ENCODE data around the gene PRR5L. TPM values are rescaled to one million over a fixed set of nuclear protein-coding genes. Genes with fewer than 3 reads are reported as not detected.
A peak's percentile ranks its signal among the peaks of the same experiment; 100 is the strongest.

PRR5L gene
- total and polyA plus RNA-seq, 4 experiments from 2014 or later: 10.1 to 62.7 (median 39.7) TPM

GRCh38 chr11:36361901-36362391, 65.9 kb downstream of the PRR5L start:
- no peaks in the 10 kb centered on the region for H3K36me3 Mint-ChIP-seq
- intact Hi-C loops (cut with micrococcal nuclease): loop anchor here (5.0 kb wide), 1 partner anchor 60 kb away; no protein-coding TSS in a partner anchor
- no peaks in the 10 kb centered on the region for H3K27me3 Mint-ChIP-seq
- peak overlapping the region; percentile 75 to 92 (median 84) for H3K4me3 Mint-ChIP-seq
- H3K27ac Mint-ChIP-seq: peak overlapping the region; percentile 72 to 87 (median 81)
- Histone ChIP-seq H3K4me1 (ENCODE audit: insufficient read depth, low read length) (peaks cover 73% of the 10 kb centered on the region), H3K27ac (ENCODE audit: low read depth, low read length) (no peak overlapping the region), H3K9me3 (ENCODE audit: control insufficient read depth in 1 of 2, low read length in 2 of 2) (no peaks in the 10 kb centered on the region), H3K27me3 (ENCODE audit: insufficient read depth, low read length) (no peaks in the 10 kb centered on the region), H3K36me3 (ENCODE audit: insufficient read depth, low read length) (no peaks in the 10 kb centered on the region), H3K4me3 (ENCODE audit: low read length in 2 of 2) (no peak overlapping the region)
- ChIA-PET POLR2A (ENCODE audit: partially characterized antibody) (interaction anchor here (2.5 kb wide), 1 partner anchor 14 kb away, joined by 53 read pairs; no protein-coding TSS in a partner anchor), CTCF (ENCODE audit: partially characterized antibody) (no interaction called here)
- DNase-seq: no peak
- peaks cover 39 to 79% (median 63%) of the 10 kb centered on the region in 4 donors for H3K4me1 Mint-ChIP-seq
- H3K9me3 Mint-ChIP-seq: no peaks in the 10 kb centered on the region

DNA sequence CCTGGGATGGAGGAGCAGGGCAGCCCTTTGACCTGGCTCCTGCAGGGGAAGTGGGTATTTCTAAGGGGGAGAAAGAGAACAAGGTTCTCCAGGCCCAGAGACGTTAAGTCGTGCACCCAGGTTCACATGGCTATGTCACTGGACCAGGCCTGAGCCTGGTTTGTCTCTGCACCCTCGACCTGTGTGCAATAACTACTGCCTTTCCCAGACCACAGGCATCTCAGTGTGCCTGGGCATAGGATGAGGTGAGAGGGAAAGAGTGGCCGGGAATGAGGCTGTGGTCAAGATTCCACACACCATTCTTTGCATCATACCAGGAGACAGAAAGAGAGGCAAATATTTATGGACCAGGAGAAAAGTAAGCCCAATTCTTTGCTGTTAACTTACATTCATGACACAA, 66.8 kb downstream of the PRR5L start:
- intact Hi-C loops (cut with micrococcal nuclease): loop anchor here (5.0 kb wide), 1 partner anchor 59 kb away; no protein-coding TSS in a partner anchor
- Mint-ChIP-seq H3K9me3 (no peaks in the 10 kb centered on the region), H3K4me3 (peak overlapping the region; percentile 13 to 92 (median 61)), H3K27me3 (no peaks in the 10 kb centered on the region), H3K4me1 (peaks cover 37 to 69% (median 54%) of the 10 kb centered on the region in 4 donors), H3K36me3 (no peaks in the 10 kb centered on the region), H3K27ac (peak overlapping the region in 5 of 7 donors; percentile 28 to 87 (median 65))
- Histone ChIP-seq H3K9me3 (ENCODE audit: control insufficient read depth in 1 of 2, low read length in 2 of 2) (no peaks in the 10 kb centered on the region), H3K4me3 (ENCODE audit: low read length in 2 of 2) (no peak overlapping the region), H3K27me3 (ENCODE audit: insufficient read depth, low read length) (no peaks in the 10 kb centered on the region), H3K27ac (ENCODE audit: low read depth, low read length) (no peak overlapping the region), H3K4me1 (ENCODE audit: insufficient read depth, low read length) (peaks cover 64% of the 10 kb centered on the region), H3K36me3 (ENCODE audit: insufficient read depth, low read length) (no peaks in the 10 kb centered on the region)
- CTCF ChIA-PET (ENCODE audit: partially characterized antibody): interaction anchor here (0.7 to 3.8 kb wide), 7 partner anchors 9 to 130 kb away, joined by 3 to 45 read pairs (median 5); no protein-coding TSS in a partner anchor
- DNase-seq: no peak
- POLR2A ChIA-PET (ENCODE audit: partially characterized antibody): interaction anchor here (0.8 to 4.2 kb wide), 5 partner anchors 10 to 90 kb away, joined by 3 to 40 read pairs (median 4); no protein-coding TSS in a partner anchor

GRCh38 chr11:36363361-36364268, 67.5 kb downstream of the PRR5L start:
- H3K27ac Mint-ChIP-seq: peak overlapping the region in 6 of 7 donors; percentile 28 to 87 (median 62)
- no peaks in the 10 kb centered on the region for H3K36me3 Mint-ChIP-seq
- POLR2A ChIA-PET (ENCODE audit: partially characterized antibody): interaction anchor here (0.8 to 4.2 kb wide), 6 partner anchors 11 to 89 kb away, joined by 3 to 40 read pairs (median 4); no protein-coding TSS in a partner anchor

GRCh38 chr11:36364551-36365325, 68.7 kb downstream of the PRR5L start:
- H3K9me3 ChIP-seq (ENCODE audit: control insufficient read depth in 1 of 2, low read length in 2 of 2): no peaks in the 10 kb centered on the region
- ChIA-PET CTCF (ENCODE audit: partially characterized antibody) (interaction anchor here (1.1 to 3.8 kb wide), 6 partner anchors 8 to 146 kb away, joined by 3 to 45 read pairs (median 6); partner anchors contain the start of gene TRAF6), POLR2A (ENCODE audit: partially characterized antibody) (interaction anchor here (0.8 to 4.2 kb wide), 3 partner anchors 12 to 30 kb away, joined by 3 to 40 read pairs (median 3); no protein-coding TSS in a partner anchor)
- H3K9me3 Mint-ChIP-seq: peaks cover 0 to 2% (median 0%) of the 10 kb centered on the region in 8 donors
- no peaks in the 10 kb centered on the region for H3K36me3 Mint-ChIP-seq
- intact Hi-C loops (cut with micrococcal nuclease): loop anchor here (1.0 to 5.0 kb wide), 2 partner anchors 13 to 58 kb away; no protein-coding TSS in a partner anchor
- peak overlapping the region in 5 of 7 donors; percentile 1 to 43 (median 16) for H3K27ac Mint-ChIP-seq
- H3K27me3 ChIP-seq (ENCODE audit: insufficient read depth, low read length): no peaks in the 10 kb centered on the region
- H3K4me3 ChIP-seq (ENCODE audit: low read length in 2 of 2): no peak overlapping the region
- H3K4me3 Mint-ChIP-seq: peak overlapping the region in 2 of 8 donors; percentile 6 to 41
- H3K27ac ChIP-seq (ENCODE audit: low read depth, low read length): no peak overlapping the region
- H3K4me1 Mint-ChIP-seq: peaks cover 31 to 51% (median 44%) of the 10 kb centered on the region in 4 donors
- no peaks in the 10 kb centered on the region for H3K36me3 ChIP-seq (ENCODE audit: insufficient read depth, low read length)
- no peak for DNase-seq
- H3K4me1 ChIP-seq (ENCODE audit: insufficient read depth, low read length): peaks cover 47% of the 10 kb centered on the region
- no peaks in the 10 kb centered on the region for H3K27me3 Mint-ChIP-seq

More at GRCh38 chr11:36363361-36364268, 67.5 kb downstream of the PRR5L start:
- CTCF ChIA-PET (ENCODE audit: partially characterized antibody): interaction anchor here (0.7 to 3.8 kb wide), 8 partner anchors 9 to 129 kb away, joined by 3 to 45 read pairs (median 4); no protein-coding TSS in a partner anchor
- no peak overlapping the region for H3K27ac ChIP-seq (ENCODE audit: low read depth, low read length)
- intact Hi-C loops (cut with micrococcal nuclease): loop anchor here (1.0 to 5.0 kb wide), 2 partner anchors 14 to 59 kb away; no protein-coding TSS in a partner anchor
- H3K27me3 ChIP-seq (ENCODE audit: insufficient read depth, low read length): no peaks in the 10 kb centered on the region
- peaks cover 57% of the 10 kb centered on the region for H3K4me1 ChIP-seq (ENCODE audit: insufficient read depth, low read length)
- Mint-ChIP-seq H3K9me3 (no peaks in the 10 kb centered on the region), H3K27me3 (no peaks in the 10 kb centered on the region), H3K4me3 (peak overlapping the region in 6 of 8 donors; percentile 11 to 92 (median 68)), H3K4me1 (peaks cover 35 to 62% (median 51%) of the 10 kb centered on the region in 4 donors)
- H3K36me3 ChIP-seq (ENCODE audit: insufficient read depth, low read length): no peaks in the 10 kb centered on the region
- H3K4me3 ChIP-seq (ENCODE audit: low read length in 2 of 2): no peak overlapping the region
- DNase-seq: no peak
- no peaks in the 10 kb centered on the region for H3K9me3 ChIP-seq (ENCODE audit: control insufficient read depth in 1 of 2, low read length in 2 of 2)

GRCh38 chr11:36365907-36366306, 69.8 kb downstream of the PRR5L start:
- intact Hi-C loops (cut with micrococcal nuclease): no loop called here
- Histone ChIP-seq H3K9me3 (ENCODE audit: control insufficient read depth in 1 of 2, low read length in 2 of 2) (no peaks in the 10 kb centered on the region), H3K36me3 (ENCODE audit: insufficient read depth, low read length) (no peaks in the 10 kb centered on the region), H3K4me1 (ENCODE audit: insufficient read depth, low read length) (peaks cover 35% of the 10 kb centered on the region), H3K27ac (ENCODE audit: low read depth, low read length) (no peak overlapping the region), H3K27me3 (ENCODE audit: insufficient read depth, low read length) (no peaks in the 10 kb centered on the region), H3K4me3 (ENCODE audit: low read length in 2 of 2) (no peak overlapping the region)
- CTCF ChIA-PET (ENCODE audit: partially characterized antibody): interaction anchor here (3.0 to 3.8 kb wide), 2 partner anchors 11 to 12 kb away, joined by 29 to 45 read pairs; no protein-coding TSS in a partner anchor
- Mint-ChIP-seq H3K9me3 (peaks cover 0 to 2% (median 0%) of the 10 kb centered on the region in 8 donors), H3K4me1 (peaks cover 22 to 39% (median 32%) of the 10 kb centered on the region in 4 donors), H3K27me3 (no peaks in the 10 kb centered on the region), H3K27ac (peak overlapping the region in 1 of 7 donors; percentile 59), H3K36me3 (no peaks in the 10 kb centered on the region), H3K4me3 (no peak overlapping the region)
- no peak for DNase-seq
- POLR2A ChIA-PET (ENCODE audit: partially characterized antibody): interaction anchor here (0.7 to 4.2 kb wide), 2 partner anchors 11 to 87 kb away, joined by 3 to 40 read pairs; no protein-coding TSS in a partner anchor

DNA sequence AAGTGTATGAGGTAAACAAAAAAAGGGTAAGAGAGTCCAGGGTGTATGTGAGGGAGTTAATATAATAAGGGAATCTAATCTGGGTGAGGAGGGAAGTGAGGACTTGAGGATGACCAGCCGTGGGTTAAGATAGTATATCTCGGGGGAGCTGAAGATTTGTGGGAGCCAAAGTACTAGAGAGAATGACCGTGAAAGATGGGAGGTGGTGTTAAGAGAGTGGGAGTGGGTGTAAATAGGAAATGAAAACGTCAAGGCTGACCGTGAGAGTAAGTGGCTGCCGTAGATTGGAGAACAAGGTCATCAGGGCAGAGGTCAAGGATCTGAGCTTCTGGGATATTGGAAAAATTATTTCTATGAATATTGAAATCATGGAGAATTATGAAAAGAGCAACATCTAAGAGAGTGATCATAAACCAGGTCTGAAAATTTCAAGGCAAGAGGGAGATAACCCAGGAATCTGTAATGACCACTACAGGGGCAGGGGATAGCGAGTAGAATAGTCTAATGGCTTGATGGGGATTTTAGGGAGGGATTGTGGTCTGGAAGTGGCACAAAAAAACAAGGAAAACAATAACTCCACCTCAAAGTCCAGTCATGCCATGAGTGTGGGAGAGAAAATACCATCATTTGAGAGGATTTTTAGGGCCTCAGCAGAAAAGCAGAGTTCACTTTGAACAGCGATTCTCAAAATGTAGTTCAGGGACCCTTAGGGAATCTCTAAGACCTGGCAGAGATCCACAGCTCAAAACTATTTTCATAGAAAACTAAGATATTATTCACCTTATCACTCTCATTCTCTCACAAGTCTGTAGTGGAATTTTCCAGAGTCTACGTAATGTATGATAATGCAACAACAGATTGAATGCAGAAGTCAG, 72.0 kb downstream of the PRR5L start:
- ChIA-PET CTCF (ENCODE audit: partially characterized antibody) (no interaction called here), POLR2A (ENCODE audit: partially characterized antibody) (no interaction called here)
- no peak overlapping the region for H3K27ac ChIP-seq (ENCODE audit: low read depth, low read length)
- Mint-ChIP-seq H3K27me3 (peaks cover 0 to 1% of the 10 kb centered on the region in 2 donors), H3K4me3 (no peak overlapping the region), H3K36me3 (no peaks in the 10 kb centered on the region), H3K4me1 (peaks cover 13 to 22% (median 17%) of the 10 kb centered on the region in 4 donors), H3K27ac (no peak overlapping the region), H3K9me3 (peaks cover 0 to 2% (median 0%) of the 10 kb centered on the region in 8 donors)
- H3K9me3 ChIP-seq (ENCODE audit: control insufficient read depth in 1 of 2, low read length in 2 of 2): no peaks in the 10 kb centered on the region
- H3K36me3 ChIP-seq (ENCODE audit: insufficient read depth, low read length): no peaks in the 10 kb centered on the region
- no peak for DNase-seq
- no peak overlapping the region for H3K4me3 ChIP-seq (ENCODE audit: low read length in 2 of 2)
- no peaks in the 10 kb centered on the region for H3K27me3 ChIP-seq (ENCODE audit: insufficient read depth, low read length)
- peaks cover 19% of the 10 kb centered on the region for H3K4me1 ChIP-seq (ENCODE audit: insufficient read depth, low read length)
- intact Hi-C loops (cut with micrococcal nuclease): no loop called here

Measured in CD4-positive, alpha-beta memory T cell (primary cell).